Measurements from ENCODE around the gene IMPA2. TPM values are rescaled to one million over a fixed set of nuclear protein-coding genes. Genes with fewer than 3 reads are reported as not detected.

Gene IMPA2
- total and polyA plus RNA-seq, 10 of the 15 experiments (the other 5 are each of a cell fraction or from before 2014, with no cell fraction given), result 0.24 to 21.0 (median 11.4) TPM

GRCh38 chr18:11996190-11996754 lies 15.0 kb downstream of the IMPA2 start (continued):
- TF ChIP-seq CUX1 (IDR thresholded peaks at IDR 0.05; ENCODE audit: insufficient replicate concordance, low read depth, low read length), result no peak
- TF ChIP-seq NBN (IDR thresholded peaks at IDR 0.05), result no peak
- no peak for TF ChIP-seq TBL1XR1 (IDR thresholded peaks at IDR 0.05; ENCODE audit: low read depth, low read length)
- TF ChIP-seq JUNB (IDR thresholded peaks at IDR 0.05), result no peak

- ChIA-PET RAD21 (ENCODE audit: unreplicated experiment) (interaction anchor here (4.6 kb wide), 1 partner anchor 59 kb away, joined by 40 read pairs; no protein-coding TSS in a partner anchor), CTCF (interaction anchor here (1.0 to 7.7 kb wide), 5 partner anchors 16 to 341 kb away, joined by 3 to 122 read pairs (median 6); no protein-coding TSS in a partner anchor), POLR2A (no interaction called here)
Observed at GRCh38 chr18:11996907-11997306, 15.6 kb downstream of the IMPA2 start.

More at GRCh38 chr18:11996907-11997306, 15.6 kb downstream of the IMPA2 start:
- Histone ChIP-seq H3K4me3 (no peak overlapping the region), H2AFZ (ENCODE audit: control insufficient read depth, low read depth, low read length) (no peak overlapping the region), H3K27me3 (replicated peaks in 1 of 2; ENCODE audit: control insufficient read depth in 2 of 2, insufficient read depth in 2 of 2, low read length in 1 of 2) (no peaks in the 10 kb centered on the region), H3K9me3 (replicated peaks; ENCODE audit: control insufficient read depth, insufficient read depth, low read length) (no peaks in the 10 kb centered on the region), H3K36me3 (ENCODE audit: control insufficient read depth in 2 of 2, insufficient read depth in 2 of 2, low read length in 1 of 2) (no peaks in the 10 kb centered on the region), H4K20me1 (ENCODE audit: control insufficient read depth, insufficient read depth) (no peaks in the 10 kb centered on the region), H3K27ac (ENCODE audit: control insufficient read depth, insufficient read depth) (no peak overlapping the region), H3K4me2 (ENCODE audit: control insufficient read depth, insufficient read depth) (no peak overlapping the region), H3K79me2 (ENCODE audit: control insufficient read depth, insufficient read depth, low read length) (no peaks in the 10 kb centered on the region), H3K9ac (ENCODE audit: control insufficient read depth, insufficient read depth, low read length) (no peak overlapping the region), H3K4me1 (ENCODE audit: control insufficient read depth, insufficient read depth, low read length) (peaks cover 8% of the 10 kb centered on the region)
- intact Hi-C loops (cut with micrococcal nuclease; ENCODE audit: unreplicated experiment), result no loop called here
- no TSS peak for BruUV-seq (replicated peaks)
- in situ Hi-C loops (cut with MboI), result loop anchor here (5.0 kb wide), 1 partner anchor 65 kb away; no protein-coding TSS in a partner anchor
- DNase-seq (ENCODE audit: low read depth, low spot score) (no peak), ATAC-seq (no peak), FAIRE-seq (no peak)
- TF ChIP-seq ZNF687 (IDR thresholded peaks at IDR 0.05), result no peak
- TF ChIP-seq BRCA1 (IDR thresholded peaks at IDR 0.05; ENCODE audit: low read depth, low read length), result no peak
- WGBS (ENCODE audit: insufficient coverage, insufficient replicate concordance, low lambda C conversion rate, missing lambda C conversion rate), result 84% methylated on average over 4 of the region's 4 CpGs
- SMC1A ChIA-PET (ENCODE audit: uncharacterized antibody, unreplicated experiment), result interaction anchor here (0.8 kb wide), 1 partner anchor 59 kb away, joined by 3 read pairs; no protein-coding TSS in a partner anchor

All from GM12878 (cell line).